ENCODE results near the gene UPK1B. TPM values are rescaled to one million over a fixed set of nuclear protein-coding genes. Genes with fewer than 3 reads are reported as not detected.
"Not testable (repeated sequence)": the region's sequence is repeated elsewhere in the genome, so short reads cannot be mapped to it uniquely, and the experiment has no call there.

Gene UPK1B
- polyA plus RNA-seq, 2 of the 4 experiments (the other 2 are of a cell fraction) = 7.1 to 36.7 TPM

DNA sequence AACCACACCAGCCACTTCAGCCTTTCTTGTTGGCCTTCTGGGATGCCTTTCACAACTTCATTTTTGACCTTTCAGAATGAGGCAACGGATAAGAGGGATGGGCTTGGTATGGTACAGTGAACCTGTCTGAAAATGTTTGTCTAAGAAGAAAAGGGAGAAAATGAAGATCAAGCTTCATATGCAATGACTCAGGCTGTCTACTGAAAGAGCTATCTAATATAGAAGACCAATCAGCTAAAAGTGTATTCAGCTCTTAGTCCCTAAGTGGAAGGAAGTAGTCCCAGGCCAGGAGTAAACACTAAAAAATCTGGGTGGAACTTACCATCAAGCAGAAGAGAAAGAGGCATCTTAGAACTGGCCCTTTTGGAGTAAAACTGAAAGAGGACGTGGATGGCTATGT is 12.2 kb upstream of the UPK1B start (continued):
- no peak for TF ChIP-seq CTCF (IDR thresholded peaks at IDR 0.05)
- no peak for TF ChIP-seq KDM1A (IDR thresholded peaks at IDR 0.05; ENCODE audit: low read depth)
- TF ChIP-seq TP53 (CRISPR knock-in tag; IDR thresholded peaks at IDR 0.05) = no peak
- no peak for TF ChIP-seq ELK1 (IDR thresholded peaks at IDR 0.05; ENCODE audit: low read depth, low read length)

DNA sequence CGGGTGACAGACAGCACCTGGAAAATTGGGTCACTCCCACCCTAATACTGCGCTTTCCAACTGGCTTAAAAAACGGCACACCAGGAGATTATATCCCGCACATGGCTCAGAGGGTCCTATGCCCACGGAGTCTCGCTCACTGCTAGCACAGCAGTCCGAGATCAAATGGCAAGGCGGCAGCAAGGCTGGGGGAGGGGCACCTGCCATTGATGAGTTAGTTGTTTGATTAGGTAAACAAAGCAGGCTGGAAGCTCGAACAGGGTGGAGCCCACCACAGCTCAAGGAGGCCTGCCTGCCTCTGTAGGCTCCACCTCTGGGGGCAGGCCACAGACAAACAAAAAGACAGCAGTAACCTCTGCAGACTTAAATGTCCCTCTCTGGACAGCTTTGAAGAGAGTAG is 8.7 kb upstream of the UPK1B start:
- H3K9me3 ChIP-seq = peaks cover 10% of the 10 kb centered on the region; the same call in 1 of the 3 replicates
- H3K27ac ChIP-seq; POLR2A ChIA-PET; CTCF ChIA-PET; H3K4me1 ChIP-seq; ATAC-seq; H3K4me3 ChIP-seq; FAIRE-seq; H3K4me2 ChIP-seq; DNase-seq (ENCODE audit: low read depth in 1 of 2, low spot score in 1 of 2): not testable (repeated sequence)
- 82% methylated on average over 9 of the region's 9 CpGs for WGBS (ENCODE audit: missing lambda C conversion rate)

- Histone ChIP-seq H3K4me2 (no peak overlapping the region), H3K9me3 (no peaks in the 10 kb centered on the region), H3K27ac (peak overlapping the region in 1 of 2 experiments; percentile 68; a peak in 3 of 6 replicates), H3K4me3 (no peak overlapping the region), H3K4me1 (peaks cover 33% of the 10 kb centered on the region)
- TF ChIP-seq HOXB13 (CRISPR knock-in tag; IDR thresholded peaks at IDR 0.05; ENCODE audit: low read depth) (no peak), HDAC2 (IDR thresholded peaks at IDR 0.05) (no peak), SREBF2 (IDR thresholded peaks at IDR 0.05) (no peak), CEBPB (IDR thresholded peaks at IDR 0.05) (no peak), E2F6 (IDR thresholded peaks at IDR 0.05; ENCODE audit: borderline replicate concordance, low read depth) (no peak), ESRRA (IDR thresholded peaks at IDR 0.05; ENCODE audit: borderline replicate concordance, low read length) (no peak), MAZ (IDR thresholded peaks at IDR 0.05; ENCODE audit: borderline replicate concordance, low read depth, low read length) (no peak), ELK1 (IDR thresholded peaks at IDR 0.05; ENCODE audit: low read depth, low read length) (no peak), CHD2 (IDR thresholded peaks at IDR 0.05; ENCODE audit: low read length, partially characterized antibody) (no peak), EP300 (IDR thresholded peaks at IDR 0.05) (no peak), HOXB5 (CRISPR knock-in tag; IDR thresholded peaks at IDR 0.05) (no peak), HES2 (IDR thresholded peaks at IDR 0.05) (no peak), JUN (IDR thresholded peaks at IDR 0.05) (no peak), RARB (CRISPR knock-in tag; IDR thresholded peaks at IDR 0.05) (no peak), POLR2A (IDR thresholded peaks at IDR 0.05; ENCODE audit: low read length) (no peak), TP53 (CRISPR knock-in tag; IDR thresholded peaks at IDR 0.05) (no peak)
- ChIA-PET POLR2A (no interaction called here), CTCF (no interaction called here)
- no peak for DNase-seq (ENCODE audit: low read depth in 1 of 2, low spot score in 1 of 2)
- no peak for FAIRE-seq
- ATAC-seq = no peak
- 88% methylated on average over 3 of the region's 3 CpGs for WGBS (ENCODE audit: missing lambda C conversion rate)
Measured at GRCh38 chr3:119170821-119171220, 2.6 kb upstream of the UPK1B start.
